GM10248 (cell line): ENCODE data around the gene MEG3.
A peak's percentile ranks its signal among the peaks of the same experiment; 100 is the strongest.

Experiments
- CTCF ChIA-PET: fragments of 300-600 bp; sonication (Branson Sonifier 250); formaldehyde crosslinking; extraction: SDS; loops from one replicate; lab custom pipeline; 2021; ENCODE audit warnings: antibody characterized with exemption; lab: Yijun Ruan, JAX
- POLR2A ChIA-PET: fragments of 350-650 bp; sonication (Branson Sonifier 250); formaldehyde crosslinking; extraction: SDS; loops from one replicate; lab custom pipeline; 2020; ENCODE audit warnings: antibody characterized with exemption; lab: Yijun Ruan, JAX
- DNase-seq: peaks from one replicate; pipeline ENCODE4 v3.0.0; 2012; ENCODE audit errors: extremely low spot score
- TF ChIP-seq, protein P1 (sequence below): IDR thresholded peaks from 2 replicates; pipeline ENCODE4 v1.5.1; 2012; ENCODE audit warnings: mild to moderate bottlenecking, low read depth; ENCODE audit errors: extremely low read depth, missing control alignments, control extremely low read depth

MEG3 gene

DNA sequence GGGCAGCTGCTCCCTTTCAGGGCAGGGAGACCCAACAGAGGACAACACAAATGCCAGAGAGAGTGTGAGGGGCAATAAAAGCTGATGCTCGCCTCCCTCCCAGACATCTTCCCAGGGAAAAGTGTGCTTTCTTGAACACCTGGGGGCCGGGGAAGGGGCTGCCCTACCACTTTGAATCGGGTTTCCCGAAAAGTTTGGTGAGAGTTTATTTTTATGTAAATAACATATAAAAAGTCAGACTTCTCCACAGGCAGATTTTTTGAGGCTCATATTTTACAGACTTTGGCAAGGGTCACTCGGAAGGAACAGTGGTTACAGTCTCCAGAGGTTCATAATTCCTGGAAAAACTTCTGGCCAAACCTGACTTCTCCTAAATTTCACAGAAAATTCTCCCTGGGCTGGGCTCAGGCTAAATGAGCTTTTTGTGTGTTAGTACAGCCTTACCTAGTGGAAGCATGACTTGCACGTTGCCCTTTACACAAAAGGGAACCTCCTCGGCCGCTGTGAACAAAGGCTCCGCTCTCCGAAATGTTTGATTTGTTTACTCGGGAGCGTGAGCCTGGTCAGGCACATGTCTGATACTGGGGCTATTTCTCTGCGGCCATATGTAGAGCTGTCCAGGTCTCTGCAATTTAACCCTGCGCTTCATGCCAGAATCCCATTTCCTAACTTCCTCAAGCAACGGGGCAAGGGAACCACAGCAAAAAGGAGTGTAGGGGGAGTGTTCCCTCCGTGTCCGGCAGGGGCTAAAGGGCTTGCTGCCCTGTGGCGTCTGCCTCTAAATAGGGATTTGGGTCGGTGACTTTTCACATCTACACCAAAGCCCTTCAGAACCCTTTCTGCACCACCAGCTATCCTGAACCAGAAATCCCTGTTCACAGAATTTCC, 74.2 kb downstream of the MEG3 start:
- ChIA-PET POLR2A (no interaction called here), CTCF (interaction anchor here (1.2 kb wide), 1 partner anchor 48 kb away, joined by 3 read pairs; no protein-coding TSS in a partner anchor)
- DNase-seq: no peak
- TF ChIP-seq, protein P1, sequence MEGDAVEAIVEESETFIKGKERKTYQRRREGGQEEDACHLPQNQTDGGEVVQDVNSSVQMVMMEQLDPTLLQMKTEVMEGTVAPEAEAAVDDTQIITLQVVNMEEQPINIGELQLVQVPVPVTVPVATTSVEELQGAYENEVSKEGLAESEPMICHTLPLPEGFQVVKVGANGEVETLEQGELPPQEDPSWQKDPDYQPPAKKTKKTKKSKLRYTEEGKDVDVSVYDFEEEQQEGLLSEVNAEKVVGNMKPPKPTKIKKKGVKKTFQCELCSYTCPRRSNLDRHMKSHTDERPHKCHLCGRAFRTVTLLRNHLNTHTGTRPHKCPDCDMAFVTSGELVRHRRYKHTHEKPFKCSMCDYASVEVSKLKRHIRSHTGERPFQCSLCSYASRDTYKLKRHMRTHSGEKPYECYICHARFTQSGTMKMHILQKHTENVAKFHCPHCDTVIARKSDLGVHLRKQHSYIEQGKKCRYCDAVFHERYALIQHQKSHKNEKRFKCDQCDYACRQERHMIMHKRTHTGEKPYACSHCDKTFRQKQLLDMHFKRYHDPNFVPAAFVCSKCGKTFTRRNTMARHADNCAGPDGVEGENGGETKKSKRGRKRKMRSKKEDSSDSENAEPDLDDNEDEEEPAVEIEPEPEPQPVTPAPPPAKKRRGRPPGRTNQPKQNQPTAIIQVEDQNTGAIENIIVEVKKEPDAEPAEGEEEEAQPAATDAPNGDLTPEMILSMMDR: no peak

DNA sequence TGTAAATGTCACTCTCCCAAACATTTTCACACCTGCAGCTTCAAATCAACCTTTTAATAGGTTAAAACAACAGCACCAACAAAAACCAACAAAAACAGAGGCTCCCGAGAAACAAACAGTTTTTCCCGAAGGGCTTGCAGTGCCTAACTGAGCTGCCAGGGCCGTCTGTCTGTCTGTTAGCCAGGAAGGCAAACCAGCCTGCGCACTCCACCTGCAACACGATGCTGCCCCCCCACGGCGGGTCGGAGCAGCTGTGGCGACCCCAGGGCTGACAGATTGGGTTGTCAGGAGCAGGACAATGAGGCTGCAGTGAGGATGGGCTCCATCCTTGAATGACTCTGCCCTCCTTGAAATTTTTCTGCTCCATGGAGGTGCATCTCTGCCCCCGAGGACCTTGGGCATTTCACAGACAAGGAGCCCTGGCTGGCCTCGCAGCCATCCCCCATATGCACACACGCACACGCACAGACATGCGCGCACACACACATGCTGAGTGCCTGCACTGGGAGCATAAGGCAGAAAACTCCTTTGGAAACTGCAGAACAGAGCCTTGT, 75.0 kb downstream of the MEG3 start:
- TF ChIP-seq, protein P1: peak; percentile 8
- POLR2A ChIA-PET: no interaction called here
- CTCF ChIA-PET: no interaction called here
- DNase-seq: no peak

DNA sequence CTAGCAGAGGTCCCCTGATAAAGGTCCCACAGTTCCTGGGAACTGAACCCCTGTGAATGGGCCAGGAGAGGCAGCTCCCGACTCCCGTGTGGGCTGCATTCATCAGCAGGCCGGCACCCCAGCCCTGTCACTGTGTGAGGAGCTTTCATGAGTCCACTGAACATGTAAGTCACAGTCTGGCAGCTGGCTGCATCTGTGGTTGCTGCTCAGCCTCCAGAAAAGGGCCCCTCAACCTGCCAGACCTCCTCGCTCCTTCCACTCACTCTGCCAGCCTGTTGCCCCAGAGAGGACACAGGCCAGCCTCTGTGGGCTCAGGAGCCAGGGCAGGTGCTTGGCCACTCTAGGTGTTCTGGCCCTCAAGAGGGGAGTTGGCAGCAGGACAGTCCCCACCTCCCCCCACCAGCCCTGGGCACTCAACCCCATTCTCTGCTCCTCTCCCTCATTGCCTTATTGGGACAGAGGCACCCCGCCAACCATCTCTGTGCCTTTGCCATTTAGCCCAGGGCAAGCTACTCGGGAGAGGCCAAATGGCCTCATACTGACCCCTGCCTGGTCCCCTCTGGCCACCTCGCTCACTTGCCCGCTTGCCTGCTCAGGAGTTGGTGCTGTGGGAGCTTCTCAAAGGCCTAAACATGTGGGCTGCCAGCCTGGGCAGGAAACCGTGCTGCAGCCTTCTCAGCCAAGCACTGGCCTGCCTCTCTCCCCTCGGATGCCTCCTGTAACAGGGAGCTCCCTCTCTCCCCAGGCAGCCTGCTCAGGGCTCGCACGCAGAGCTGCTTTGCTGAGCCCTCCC, 75.7 kb downstream of the MEG3 start:
- TF ChIP-seq, protein P1: no peak
- DNase-seq: no peak
- ChIA-PET POLR2A (no interaction called here), CTCF (no interaction called here)

DNA sequence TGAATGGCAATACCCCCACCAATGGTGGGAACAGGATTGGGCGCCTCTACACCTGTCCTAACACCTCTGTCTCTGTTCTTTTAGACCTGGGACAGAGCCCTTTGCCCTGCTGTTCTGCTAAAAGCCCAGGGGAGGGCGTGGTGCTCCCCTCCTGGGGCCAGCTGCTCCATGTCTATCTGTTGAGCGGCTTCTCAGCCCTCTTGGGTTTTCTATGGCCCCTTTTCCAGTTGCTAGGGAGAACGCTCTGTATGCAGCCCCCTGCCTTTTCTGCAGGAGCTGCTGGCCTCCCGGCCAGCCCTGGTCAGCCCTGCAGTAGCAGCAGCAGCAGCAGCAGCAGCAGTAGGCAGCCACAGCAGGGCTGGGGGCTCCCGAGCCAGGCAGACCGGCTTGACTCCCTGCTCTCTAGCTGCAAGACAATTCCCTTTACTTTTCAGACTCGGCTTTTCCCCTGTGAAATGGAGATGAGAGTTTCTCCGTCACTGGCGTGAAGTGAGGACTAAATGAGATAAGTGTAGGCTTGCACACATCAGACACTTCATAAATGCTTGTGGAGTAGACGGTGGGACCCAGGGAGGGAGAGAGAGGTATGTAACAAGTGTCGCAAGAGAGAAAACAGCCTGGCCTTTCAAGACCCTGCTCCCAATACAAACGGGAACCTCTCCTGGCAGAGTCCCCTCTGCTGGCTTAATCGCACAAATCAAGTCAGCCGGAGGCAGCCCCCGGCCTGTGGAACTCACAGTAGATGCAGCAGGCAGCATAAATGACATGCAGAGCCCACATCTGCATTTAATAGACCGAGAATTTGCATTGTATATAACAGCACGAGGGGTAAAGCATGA, 76.6 kb downstream of the MEG3 start:
- ChIA-PET POLR2A (no interaction called here), CTCF (no interaction called here)
- TF ChIP-seq, protein P1: no peak
- no peak for DNase-seq

DNA sequence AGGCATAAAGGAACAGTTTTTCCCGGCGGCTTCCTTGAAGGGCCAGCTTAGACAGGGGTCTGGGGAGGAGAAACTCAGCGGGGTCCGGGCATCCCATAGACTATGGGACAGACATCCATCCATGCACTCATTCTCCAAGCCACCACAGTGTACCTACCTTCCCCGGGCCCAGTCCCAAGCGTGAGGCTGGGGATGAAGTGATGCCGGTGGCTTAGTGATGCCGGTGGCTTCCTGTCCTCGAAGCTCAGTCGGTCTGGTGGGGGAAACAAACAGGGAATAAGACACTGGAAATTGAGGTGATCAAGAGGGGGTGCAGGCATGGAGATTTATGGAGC, 77.2 kb downstream of the MEG3 start:
- CTCF ChIA-PET: no interaction called here
- DNase-seq: no peak
- TF ChIP-seq, protein P1: no peak
- POLR2A ChIA-PET: no interaction called here
